HG02981 (cell line): ENCODE results near the gene LMF1.

Experiments
- ATAC-seq: cut with Tn5 transposase; IDR thresholded peaks from one replicate; pipeline ENCODE4 v1.9.1; 2021; ENCODE audit warnings: mild to moderate bottlenecking, moderate library complexity; ENCODE audit not compliant: unreplicated experiment

The LMF1 gene

GRCh38 chr16:1003391-1004347, 32.9 kb upstream of the LMF1 start:
- no peak for ATAC-seq

DNA sequence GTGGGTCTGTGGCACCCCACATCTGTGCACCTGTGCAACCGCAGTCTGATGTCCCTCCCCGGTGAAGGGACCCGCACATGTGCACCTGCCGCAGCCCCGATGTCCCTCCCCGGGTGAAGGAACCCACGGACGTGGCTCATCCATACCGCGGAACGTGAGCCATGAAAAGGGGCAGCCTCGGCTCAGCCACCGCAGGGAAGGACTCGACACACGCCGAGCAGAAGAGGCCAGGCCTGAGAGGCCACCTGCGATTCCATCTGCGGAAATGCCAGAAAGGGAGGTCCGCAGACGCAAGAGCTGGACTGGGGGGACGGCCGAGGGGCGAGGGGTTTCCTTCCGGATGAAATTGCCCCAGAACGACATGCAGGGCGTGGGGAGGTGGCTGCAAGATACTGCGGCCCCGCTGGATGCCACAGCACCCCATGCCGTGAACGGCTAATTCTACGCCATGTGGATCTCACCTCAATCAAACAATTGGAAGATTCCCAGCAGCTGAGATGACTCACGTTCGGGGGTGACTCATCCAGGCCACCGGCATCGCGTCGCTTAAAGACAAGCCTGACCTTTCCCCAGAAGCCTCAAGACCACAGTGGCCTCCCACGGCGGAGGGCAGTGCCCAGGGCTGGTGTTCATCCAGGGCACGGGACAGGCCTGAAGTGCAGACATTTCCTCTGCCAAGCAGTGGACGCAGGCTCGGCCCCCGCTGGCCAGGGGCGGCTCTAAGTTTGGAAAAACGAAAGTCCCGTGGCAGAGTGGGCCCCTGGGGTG, 31.8 kb upstream of the LMF1 start:
- no peak for ATAC-seq

DNA sequence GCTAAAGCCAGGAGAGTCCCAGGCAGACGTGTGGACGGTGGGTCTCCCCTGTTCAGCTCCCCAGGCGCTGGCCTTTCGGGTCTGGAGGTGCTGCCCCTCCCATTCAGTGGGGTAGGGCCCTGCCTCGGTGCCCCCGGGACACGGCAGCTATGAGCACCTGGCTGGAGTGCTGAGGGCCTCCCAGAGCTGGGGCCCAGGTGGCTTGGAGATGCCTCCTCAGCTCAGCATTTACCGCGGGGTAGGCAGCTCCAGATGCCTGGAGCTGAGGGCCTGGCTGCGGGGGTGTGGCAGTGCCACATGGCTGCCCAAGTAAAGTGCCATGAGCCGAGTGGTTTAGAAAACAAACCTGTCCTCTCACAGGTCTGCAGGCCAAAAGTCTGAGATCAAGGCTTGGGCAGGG, 30.3 kb upstream of the LMF1 start:
- no peak for ATAC-seq

DNA sequence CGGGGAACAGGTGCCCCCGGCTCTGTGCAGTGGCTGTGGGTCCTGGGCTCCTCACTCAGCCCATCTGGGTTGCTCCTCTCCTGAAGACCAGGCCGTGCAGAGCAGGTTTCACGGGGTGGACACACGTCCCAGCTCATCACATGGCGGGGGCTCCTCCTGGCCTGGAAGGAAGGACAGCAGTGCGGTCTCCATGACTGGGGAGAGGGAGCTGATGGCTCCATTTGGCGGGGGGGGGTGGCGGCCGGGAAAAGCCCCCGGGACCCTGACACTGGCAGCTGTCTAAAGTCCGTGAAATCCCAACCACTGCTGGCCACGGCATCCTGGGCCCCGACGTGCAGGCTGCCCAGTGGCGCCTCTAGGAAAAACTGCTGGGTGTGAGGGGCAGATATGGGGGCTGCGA, 29.8 kb upstream of the LMF1 start:
- ATAC-seq = no peak

DNA sequence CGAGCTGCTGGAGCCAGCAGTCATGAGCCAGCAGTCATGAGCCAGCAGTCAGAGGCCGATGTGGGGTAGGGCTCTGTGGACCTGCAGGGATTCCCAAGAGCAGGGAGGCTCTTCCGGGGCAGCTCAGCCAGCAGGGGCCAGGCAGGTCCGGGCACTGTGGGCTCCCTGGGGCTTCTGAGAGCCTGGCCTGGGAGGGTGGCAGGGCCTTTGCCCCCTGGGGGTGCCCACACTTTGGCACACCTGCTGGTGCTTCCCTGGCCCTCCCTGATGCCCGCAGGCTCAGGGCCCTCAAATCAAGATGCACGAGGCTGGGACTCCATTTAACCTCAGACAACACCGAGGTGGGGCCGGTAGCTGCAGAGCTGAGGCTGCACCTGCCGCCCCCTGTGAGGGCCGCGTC, 28.9 kb upstream of the LMF1 start:
- ATAC-seq = no peak

GRCh38 chr16:998615-999014, 27.8 kb upstream of the LMF1 start:
- no peak for ATAC-seq

- no peak for ATAC-seq
Measured at GRCh38 chr16:998211-998610, 27.4 kb upstream of the LMF1 start.

GRCh38 chr16:997440-998051, 26.8 kb upstream of the LMF1 start:
- no peak for ATAC-seq

- ATAC-seq = no peak
Measured at GRCh38 chr16:996681-997080, 25.9 kb upstream of the LMF1 start.

GRCh38 chr16:995783-996182, 25.0 kb upstream of the LMF1 start:
- ATAC-seq = no peak

GRCh38 chr16:995087-995486, 24.3 kb upstream of the LMF1 start:
- no peak for ATAC-seq

- no peak for ATAC-seq
Measured at GRCh38 chr16:993731-994130, 22.9 kb upstream of the LMF1 start.

DNA sequence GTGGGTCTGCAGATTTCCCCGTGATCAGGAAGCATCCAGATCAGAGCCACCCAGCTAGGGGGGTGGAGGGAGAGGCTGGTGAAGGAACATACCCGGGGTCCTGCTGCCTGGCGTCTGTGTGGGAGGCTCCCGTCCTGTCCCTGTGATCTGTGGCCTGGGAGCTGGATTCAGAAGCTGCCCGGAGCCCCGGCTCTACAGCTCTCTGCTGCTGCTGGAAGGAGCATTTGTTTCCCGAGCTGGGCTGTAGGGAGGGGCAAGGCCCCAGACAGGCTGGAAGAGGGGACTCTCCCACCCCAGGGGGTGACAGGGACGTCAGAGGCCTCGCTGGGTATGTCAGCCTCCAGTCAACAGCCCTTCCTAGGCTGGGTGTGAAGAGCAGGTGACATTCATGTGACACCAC, 21.0 kb upstream of the LMF1 start:
- ATAC-seq = no peak

DNA sequence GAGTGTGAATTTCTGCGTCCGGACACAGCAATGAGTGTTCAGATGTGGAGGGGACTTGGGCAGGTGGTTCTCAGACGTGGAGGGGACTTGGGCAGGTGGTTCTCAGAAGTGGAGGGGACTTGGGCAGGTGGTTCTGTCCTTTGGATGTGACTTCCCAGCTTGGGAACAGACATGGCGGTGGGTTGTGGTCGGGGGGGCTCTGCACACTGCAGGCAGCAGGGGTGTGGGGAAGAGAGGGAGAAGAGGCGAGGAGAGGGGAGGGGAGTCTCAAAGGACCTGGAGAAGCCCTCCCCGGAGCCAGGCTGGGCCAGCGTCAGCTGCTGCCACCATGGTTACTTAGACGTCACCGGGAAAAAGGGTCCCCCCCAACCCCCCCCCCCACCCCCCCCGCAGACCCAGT, 20.6 kb upstream of the LMF1 start:
- ATAC-seq = no peak

GRCh38 chr16:990516-991291, 19.9 kb upstream of the LMF1 start:
- ATAC-seq = no peak

DNA sequence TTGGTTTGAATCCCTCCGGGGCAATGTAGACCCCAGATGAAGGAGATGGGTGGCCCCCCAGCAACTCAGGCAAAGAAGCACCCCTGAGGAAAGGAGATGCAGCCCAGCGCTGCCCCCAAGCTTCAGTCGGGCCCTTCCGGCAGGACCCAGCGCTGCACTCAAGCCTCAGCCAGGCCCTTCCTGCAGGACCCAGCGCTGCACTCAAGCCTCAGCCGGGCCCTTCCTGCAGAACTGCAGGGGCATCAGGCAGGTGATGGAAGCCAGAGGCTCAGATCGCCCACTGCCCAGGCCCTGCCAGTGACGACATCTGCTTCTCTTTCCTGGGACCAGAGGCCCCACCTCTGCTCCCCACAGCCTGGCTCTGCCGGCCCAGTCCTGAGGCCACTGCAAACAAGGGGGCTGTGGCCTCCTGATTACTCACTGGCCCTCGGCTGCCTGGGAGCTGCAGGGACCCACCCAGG, 18.6 kb upstream of the LMF1 start:
- ATAC-seq = no peak

GRCh38 chr16:988471-989353, 17.9 kb upstream of the LMF1 start:
- ATAC-seq = no peak

GRCh38 chr16:987906-988305, 17.1 kb upstream of the LMF1 start:
- ATAC-seq = no peak

DNA sequence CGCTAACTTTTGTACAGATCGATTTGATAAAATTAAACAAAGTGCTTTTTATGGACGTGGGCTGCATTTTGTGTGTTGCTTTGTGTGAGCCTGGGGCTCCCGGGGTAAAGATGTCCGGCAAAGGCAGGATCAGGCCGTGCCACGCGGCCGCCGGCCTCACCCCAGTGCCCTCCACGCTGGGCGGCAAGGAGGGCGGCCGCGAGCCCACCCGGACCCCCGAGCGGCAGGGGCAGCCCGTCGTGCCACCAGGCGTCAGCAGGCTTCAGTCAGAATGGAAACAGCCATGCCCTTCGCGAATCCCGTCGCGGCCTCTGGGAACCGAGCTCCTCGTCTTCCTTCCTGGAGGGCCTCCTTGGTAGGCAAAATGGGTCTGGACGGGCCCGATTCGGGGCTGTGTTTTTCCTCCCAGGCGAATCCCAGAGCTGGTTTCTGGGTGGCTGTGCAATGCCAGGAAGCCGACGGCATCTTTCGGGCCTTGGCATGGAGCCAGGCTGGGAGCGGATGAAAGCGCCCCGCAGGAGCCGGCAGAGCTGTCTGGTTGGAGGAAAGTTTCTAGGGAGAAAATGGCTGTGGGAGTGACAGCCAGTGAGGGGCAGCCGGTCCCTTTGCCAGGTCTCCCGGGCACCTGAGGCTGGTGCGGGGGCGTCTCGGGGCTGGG, 16.3 kb upstream of the LMF1 start:
- ATAC-seq = no peak
